Measurements from ENCODE around the gene MACROD2. TPM values are rescaled to one million over a fixed set of nuclear protein-coding genes. Genes with fewer than 3 reads are reported as not detected.

Gene MACROD2
- total RNA-seq, 2 experiments from 2014 or later: not detected

DNA sequence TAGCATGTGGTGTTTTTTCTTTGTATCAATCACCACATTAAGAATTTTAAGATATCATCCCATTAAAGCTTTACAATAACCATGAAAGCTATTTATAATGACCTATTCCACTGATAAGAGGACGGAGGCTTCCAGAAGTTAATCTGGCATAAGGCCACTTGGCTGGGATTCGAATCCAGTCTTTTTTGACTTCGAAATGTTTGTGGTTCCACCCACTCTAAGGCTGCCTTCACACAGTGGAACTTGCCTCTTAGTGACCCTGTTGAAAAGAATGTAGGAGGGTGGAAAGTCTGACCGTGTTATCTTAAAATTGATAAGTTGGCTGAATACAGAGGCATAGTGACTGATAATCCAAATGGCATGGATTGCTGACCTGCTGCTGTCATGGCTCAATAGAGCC is 1618.2 kb downstream of the MACROD2 start:
- POLR2A ChIA-PET: no interaction called here
- no peaks in the 10 kb centered on the region for H3K27me3 Mint-ChIP-seq
- no peak overlapping the region for H3K4me3 Mint-ChIP-seq
- H3K27ac Mint-ChIP-seq: no peak overlapping the region
- CTCF ChIA-PET: no interaction called here
- no peaks in the 10 kb centered on the region for H3K4me1 Mint-ChIP-seq (ENCODE audit: low read depth)
- peaks cover 6% of the 10 kb centered on the region for H3K9me3 Mint-ChIP-seq
- intact Hi-C loops (cut with micrococcal nuclease): no loop called here
- DNase-seq: no peak
- H3K36me3 Mint-ChIP-seq: no peaks in the 10 kb centered on the region

- Mint-ChIP-seq H3K9me3 (peaks cover 6% of the 10 kb centered on the region), H3K4me1 (ENCODE audit: low read depth) (no peaks in the 10 kb centered on the region), H3K27ac (no peak overlapping the region), H3K4me3 (no peak overlapping the region), H3K27me3 (no peaks in the 10 kb centered on the region), H3K36me3 (no peaks in the 10 kb centered on the region)
- ChIA-PET CTCF (no interaction called here), POLR2A (no interaction called here)
- intact Hi-C loops (cut with micrococcal nuclease): no loop called here
- no peak for DNase-seq
Observed at GRCh38 chr20:15616626-15617025, 1621.3 kb downstream of the MACROD2 start.

DNA sequence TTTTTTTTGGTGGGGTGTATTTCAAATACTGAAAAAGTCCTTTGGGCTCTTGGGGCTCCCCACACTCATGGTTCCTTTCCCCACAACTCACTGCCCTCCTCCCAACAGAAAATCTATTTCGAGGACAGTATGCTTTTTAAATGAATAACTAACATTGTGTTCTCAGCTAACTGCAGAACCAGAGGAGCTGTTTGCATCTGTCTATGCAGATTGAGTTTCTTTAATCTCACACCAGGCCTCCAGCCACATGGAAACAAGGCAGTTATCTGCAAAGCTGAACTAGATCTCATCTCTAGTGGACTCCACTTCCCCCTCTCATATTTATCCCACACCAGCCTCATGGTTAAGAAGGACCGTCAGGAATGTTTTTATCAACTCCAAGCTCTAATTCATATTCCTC is 1622.8 kb downstream of the MACROD2 start:
- no peaks in the 10 kb centered on the region for H3K27me3 Mint-ChIP-seq
- DNase-seq: no peak
- H3K36me3 Mint-ChIP-seq: no peaks in the 10 kb centered on the region
- ChIA-PET POLR2A (no interaction called here), CTCF (no interaction called here)
- intact Hi-C loops (cut with micrococcal nuclease): no loop called here
- H3K27ac Mint-ChIP-seq: no peak overlapping the region
- peaks cover 6% of the 10 kb centered on the region for H3K9me3 Mint-ChIP-seq
- no peak overlapping the region for H3K4me3 Mint-ChIP-seq
- H3K4me1 Mint-ChIP-seq (ENCODE audit: low read depth): no peaks in the 10 kb centered on the region

DNA sequence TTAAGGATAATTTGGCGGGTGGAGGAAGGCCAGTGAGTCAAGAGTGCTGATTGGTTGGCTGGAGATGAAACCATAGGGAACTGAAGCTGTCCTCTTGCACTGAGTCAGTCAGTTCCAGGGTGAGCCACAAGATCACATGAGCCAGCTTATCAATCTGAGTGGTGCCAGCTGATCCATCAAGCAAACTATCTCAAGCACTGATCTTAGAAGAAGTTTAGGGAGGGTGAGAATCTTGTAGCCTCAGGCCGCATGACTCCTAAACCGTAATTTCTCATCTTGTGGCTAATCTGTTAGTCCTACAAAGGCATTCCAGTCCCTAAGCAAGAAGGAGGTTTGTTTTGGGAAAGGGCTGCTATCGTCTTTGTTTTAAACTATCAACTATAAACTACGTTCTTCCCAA is 1623.6 kb downstream of the MACROD2 start:
- H3K27me3 Mint-ChIP-seq: no peaks in the 10 kb centered on the region
- H3K4me1 Mint-ChIP-seq (ENCODE audit: low read depth): no peaks in the 10 kb centered on the region
- ChIA-PET CTCF (no interaction called here), POLR2A (no interaction called here)
- no peaks in the 10 kb centered on the region for H3K36me3 Mint-ChIP-seq
- H3K9me3 Mint-ChIP-seq: peaks cover 6% of the 10 kb centered on the region
- H3K4me3 Mint-ChIP-seq: no peak overlapping the region
- no peak overlapping the region for H3K27ac Mint-ChIP-seq
- intact Hi-C loops (cut with micrococcal nuclease): no loop called here
- no peak for DNase-seq

DNA sequence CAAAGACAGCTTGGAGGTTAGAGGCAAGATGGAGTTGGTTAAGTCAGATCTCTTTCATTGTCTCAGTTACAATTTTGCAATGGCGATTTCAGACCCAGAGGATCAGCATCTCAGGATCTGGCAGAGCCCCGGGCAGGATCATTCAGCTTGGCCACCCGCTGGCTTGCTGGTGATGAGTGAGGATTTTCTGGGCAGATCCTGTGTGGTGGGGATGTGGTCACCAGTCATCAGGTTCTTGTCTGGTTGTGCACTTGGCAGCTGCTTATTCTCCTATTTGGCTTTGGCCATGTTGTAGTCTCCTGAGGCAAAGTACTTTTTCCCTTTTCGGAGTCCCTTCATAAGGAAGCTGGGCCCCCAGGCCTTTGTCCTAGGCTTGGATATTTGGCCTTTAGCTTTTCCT is 1624.0 kb downstream of the MACROD2 start:
- H3K4me3 Mint-ChIP-seq: no peak overlapping the region
- no peak overlapping the region for H3K27ac Mint-ChIP-seq
- H3K27me3 Mint-ChIP-seq: no peaks in the 10 kb centered on the region
- H3K4me1 Mint-ChIP-seq (ENCODE audit: low read depth): no peaks in the 10 kb centered on the region
- H3K9me3 Mint-ChIP-seq: peaks cover 6% of the 10 kb centered on the region
- no peaks in the 10 kb centered on the region for H3K36me3 Mint-ChIP-seq
- intact Hi-C loops (cut with micrococcal nuclease): no loop called here
- CTCF ChIA-PET: no interaction called here
- no peak for DNase-seq
- POLR2A ChIA-PET: no interaction called here

- no peak overlapping the region for H3K27ac Mint-ChIP-seq
- H3K27me3 Mint-ChIP-seq: no peaks in the 10 kb centered on the region
- intact Hi-C loops (cut with micrococcal nuclease): no loop called here
- H3K4me1 Mint-ChIP-seq (ENCODE audit: low read depth): no peaks in the 10 kb centered on the region
- ChIA-PET POLR2A (no interaction called here), CTCF (no interaction called here)
- no peak overlapping the region for H3K4me3 Mint-ChIP-seq
- no peak for DNase-seq
- H3K36me3 Mint-ChIP-seq: no peaks in the 10 kb centered on the region
- H3K9me3 Mint-ChIP-seq: peaks cover 6% of the 10 kb centered on the region
Observed at GRCh38 chr20:15619816-15620215, 1624.5 kb downstream of the MACROD2 start.

DNA sequence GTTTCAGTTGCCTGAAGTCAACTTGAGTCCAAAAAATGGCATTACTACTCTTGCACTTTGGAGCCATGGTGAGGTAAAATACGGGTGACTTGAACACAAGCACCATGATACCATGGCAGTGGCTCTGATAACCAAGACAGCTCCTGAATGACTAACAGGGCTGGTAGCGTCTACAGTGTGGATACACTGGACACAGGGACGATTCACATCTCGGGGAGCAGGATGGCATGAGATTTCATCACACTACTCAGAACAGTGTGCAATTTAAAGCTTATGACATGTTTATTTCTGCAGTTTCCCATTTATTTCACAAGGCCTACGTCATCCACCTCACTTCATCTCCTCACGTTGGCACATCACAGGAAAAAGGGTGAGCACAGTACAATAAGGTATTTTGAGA is 1627.1 kb downstream of the MACROD2 start:
- ChIA-PET CTCF (no interaction called here), POLR2A (no interaction called here)
- DNase-seq: no peak
- H3K36me3 Mint-ChIP-seq: no peaks in the 10 kb centered on the region
- H3K27me3 Mint-ChIP-seq: no peaks in the 10 kb centered on the region
- peaks cover 6% of the 10 kb centered on the region for H3K9me3 Mint-ChIP-seq
- intact Hi-C loops (cut with micrococcal nuclease): no loop called here
- H3K4me3 Mint-ChIP-seq: no peak overlapping the region
- no peaks in the 10 kb centered on the region for H3K4me1 Mint-ChIP-seq (ENCODE audit: low read depth)
- no peak overlapping the region for H3K27ac Mint-ChIP-seq

GRCh38 chr20:15623215-15623614 is 1627.9 kb downstream of the MACROD2 start:
- ChIA-PET CTCF (no interaction called here), POLR2A (no interaction called here)
- H3K9me3 Mint-ChIP-seq: peaks cover 6% of the 10 kb centered on the region
- intact Hi-C loops (cut with micrococcal nuclease): no loop called here
- H3K4me1 Mint-ChIP-seq (ENCODE audit: low read depth): no peaks in the 10 kb centered on the region
- no peak overlapping the region for H3K27ac Mint-ChIP-seq
- no peaks in the 10 kb centered on the region for H3K36me3 Mint-ChIP-seq
- H3K27me3 Mint-ChIP-seq: no peaks in the 10 kb centered on the region
- no peak for DNase-seq
- H3K4me3 Mint-ChIP-seq: no peak overlapping the region

- POLR2A ChIA-PET: no interaction called here
- intact Hi-C loops (cut with micrococcal nuclease): no loop called here
- no peaks in the 10 kb centered on the region for H3K4me1 Mint-ChIP-seq (ENCODE audit: low read depth)
- H3K4me3 Mint-ChIP-seq: no peak overlapping the region
- H3K27me3 Mint-ChIP-seq: no peaks in the 10 kb centered on the region
- peaks cover 6% of the 10 kb centered on the region for H3K9me3 Mint-ChIP-seq
- H3K27ac Mint-ChIP-seq: no peak overlapping the region
- no peaks in the 10 kb centered on the region for H3K36me3 Mint-ChIP-seq
- no peak for DNase-seq
- CTCF ChIA-PET: no interaction called here
Observed at GRCh38 chr20:15625981-15626380, 1630.7 kb downstream of the MACROD2 start.

- Mint-ChIP-seq H3K4me3 (no peak overlapping the region), H3K4me1 (ENCODE audit: low read depth) (no peaks in the 10 kb centered on the region), H3K27me3 (no peaks in the 10 kb centered on the region), H3K27ac (no peak overlapping the region), H3K36me3 (no peaks in the 10 kb centered on the region), H3K9me3 (peaks cover 8% of the 10 kb centered on the region)
- ChIA-PET CTCF (no interaction called here), POLR2A (no interaction called here)
- DNase-seq: no peak
- intact Hi-C loops (cut with micrococcal nuclease): no loop called here
Observed at GRCh38 chr20:15627089-15627488, 1631.8 kb downstream of the MACROD2 start.

DNA sequence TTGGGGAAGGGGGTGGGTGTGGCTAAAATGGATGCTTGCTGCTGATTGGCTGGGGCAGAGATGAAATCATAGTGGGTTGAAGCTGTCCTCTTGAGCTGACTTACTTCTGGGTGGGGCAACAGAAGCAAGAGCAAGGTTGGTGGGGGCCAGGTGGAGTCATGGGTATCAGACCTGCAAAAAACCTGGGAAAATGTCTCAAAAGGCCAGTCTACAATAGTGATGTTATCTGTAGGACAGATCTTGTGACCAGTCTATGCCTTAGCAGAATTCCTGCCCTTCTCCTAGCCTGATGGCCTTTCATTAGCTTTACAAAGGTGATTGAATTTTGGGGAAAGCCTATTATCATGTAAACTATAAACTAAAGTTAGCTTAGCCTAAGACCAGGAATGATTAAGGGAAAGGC is 1632.2 kb downstream of the MACROD2 start:
- Mint-ChIP-seq H3K27ac (no peak overlapping the region), H3K4me3 (no peak overlapping the region), H3K27me3 (no peaks in the 10 kb centered on the region), H3K36me3 (no peaks in the 10 kb centered on the region), H3K9me3 (peaks cover 8% of the 10 kb centered on the region), H3K4me1 (ENCODE audit: low read depth) (no peaks in the 10 kb centered on the region)
- CTCF ChIA-PET: no interaction called here
- POLR2A ChIA-PET: no interaction called here
- intact Hi-C loops (cut with micrococcal nuclease): no loop called here
- DNase-seq: no peak

DNA sequence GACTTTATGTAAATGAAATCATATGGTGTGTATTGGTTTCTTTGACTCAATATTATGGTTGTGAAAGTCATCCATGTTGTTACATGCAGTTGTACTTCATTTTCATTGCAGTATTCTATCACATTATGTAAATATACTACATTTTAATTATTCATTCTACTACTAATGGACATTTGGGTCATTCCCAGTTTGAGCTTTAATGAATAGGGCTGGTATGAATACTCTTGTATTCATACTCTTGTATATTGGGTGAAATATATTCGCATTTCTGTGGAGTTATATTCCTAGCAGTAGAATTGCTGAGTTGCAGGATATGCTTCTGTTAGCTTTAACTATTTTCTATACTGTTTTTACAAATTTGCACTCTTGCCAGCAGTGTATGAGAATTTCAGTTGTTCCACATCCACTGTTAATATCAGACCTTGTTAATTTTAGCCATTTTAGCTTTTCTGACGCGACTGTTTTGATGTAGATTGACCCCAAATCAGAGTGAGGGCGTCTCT is 1633.6 kb downstream of the MACROD2 start:
- intact Hi-C loops (cut with micrococcal nuclease): no loop called here
- H3K4me1 Mint-ChIP-seq (ENCODE audit: low read depth): no peaks in the 10 kb centered on the region
- CTCF ChIA-PET: no interaction called here
- POLR2A ChIA-PET: no interaction called here
- peaks cover 8% of the 10 kb centered on the region for H3K9me3 Mint-ChIP-seq
- DNase-seq: no peak
- H3K27ac Mint-ChIP-seq: no peak overlapping the region
- H3K27me3 Mint-ChIP-seq: no peaks in the 10 kb centered on the region
- no peak overlapping the region for H3K4me3 Mint-ChIP-seq
- no peaks in the 10 kb centered on the region for H3K36me3 Mint-ChIP-seq

- CTCF ChIA-PET: no interaction called here
- Mint-ChIP-seq H3K36me3 (no peaks in the 10 kb centered on the region), H3K4me3 (no peak overlapping the region), H3K27me3 (no peaks in the 10 kb centered on the region), H3K27ac (no peak overlapping the region), H3K9me3 (peaks cover 8% of the 10 kb centered on the region), H3K4me1 (ENCODE audit: low read depth) (no peaks in the 10 kb centered on the region)
- no peak for DNase-seq
- POLR2A ChIA-PET: no interaction called here
- intact Hi-C loops (cut with micrococcal nuclease): no loop called here
Observed at GRCh38 chr20:15630360-15630759, 1635.0 kb downstream of the MACROD2 start.

DNA sequence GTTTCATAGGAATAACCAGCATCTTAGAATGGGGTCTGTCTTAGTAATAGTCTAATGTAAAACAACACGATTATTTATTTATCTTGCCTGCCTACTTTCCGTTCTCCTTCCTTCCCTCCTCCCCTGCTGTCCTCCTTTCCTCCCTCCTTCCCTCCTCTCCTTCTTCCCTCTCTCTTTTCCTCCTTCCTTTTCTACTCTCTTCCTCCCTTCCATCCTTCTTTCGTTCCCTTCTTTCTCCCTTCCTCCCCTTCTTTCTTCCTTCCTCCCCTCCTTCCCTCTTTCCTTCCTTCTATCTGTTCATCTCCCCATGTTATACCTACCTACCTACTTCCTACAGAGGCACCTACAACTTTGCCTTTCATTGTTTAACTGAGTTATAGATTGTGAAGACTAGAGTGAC is 1637.4 kb downstream of the MACROD2 start:
- no peak overlapping the region for H3K4me3 Mint-ChIP-seq
- ChIA-PET CTCF (no interaction called here), POLR2A (no interaction called here)
- H3K27ac Mint-ChIP-seq: no peak overlapping the region
- no peaks in the 10 kb centered on the region for H3K27me3 Mint-ChIP-seq
- no peaks in the 10 kb centered on the region for H3K36me3 Mint-ChIP-seq
- DNase-seq: no peak
- H3K9me3 Mint-ChIP-seq: peaks cover 5% of the 10 kb centered on the region
- H3K4me1 Mint-ChIP-seq (ENCODE audit: low read depth): no peaks in the 10 kb centered on the region
- intact Hi-C loops (cut with micrococcal nuclease): no loop called here
